NB4 (cell line): ENCODE measurements around the gene HECW1.

Source experiments
- MYC ChIP-seq: IDR thresholded peaks from 2 replicates; pipeline ENCODE4 v1.6.1; 2011; ENCODE audit warnings: low read depth, low read length
- POLR2A ChIP-seq: IDR thresholded peaks from 2 replicates; pipeline ENCODE4 v1.6.1; 2011; ENCODE audit warnings: mild to moderate bottlenecking; ENCODE audit not compliant: insufficient read length; ENCODE audit errors: extremely low read depth
- TF ChIP-seq, protein P1 (sequence below): IDR thresholded peaks from one replicate; pipeline ENCODE4 v1.5.1; 2012; ENCODE audit warnings: low read depth, low read length

DNA sequence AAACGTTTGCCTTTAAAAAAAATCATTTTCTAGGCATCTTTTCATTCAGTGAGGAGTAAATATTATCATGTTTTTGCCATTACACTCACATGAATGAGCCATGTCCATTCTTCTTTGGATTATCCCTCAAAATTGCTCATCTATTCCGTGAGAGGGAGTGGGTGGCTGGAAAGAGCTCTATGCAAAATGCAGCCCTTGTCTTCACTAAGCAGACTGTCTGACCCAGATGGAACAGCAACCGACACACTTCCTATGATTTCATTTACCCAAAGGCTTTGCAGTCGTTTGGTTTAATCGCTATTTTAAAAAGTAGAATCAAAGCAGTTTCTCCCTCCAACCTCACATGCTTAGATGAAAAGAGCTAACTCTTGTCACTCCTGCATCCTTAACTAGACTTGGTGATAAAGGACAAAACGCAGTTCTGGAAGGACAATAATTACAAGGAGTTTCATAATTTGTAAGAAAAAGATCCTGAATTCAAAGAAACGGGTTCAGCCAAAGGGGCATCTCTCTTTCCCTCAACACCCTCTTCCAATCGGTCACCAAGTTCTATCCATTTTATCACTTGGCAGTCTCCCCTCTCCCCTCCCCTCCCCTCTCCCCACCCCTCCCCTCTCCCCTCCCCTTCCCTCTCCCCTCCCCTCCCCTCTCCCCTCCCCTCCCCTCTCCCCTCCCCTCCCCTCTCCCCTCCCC lies 272.3 kb downstream of the HECW1 start:
- TF ChIP-seq, protein P1, sequence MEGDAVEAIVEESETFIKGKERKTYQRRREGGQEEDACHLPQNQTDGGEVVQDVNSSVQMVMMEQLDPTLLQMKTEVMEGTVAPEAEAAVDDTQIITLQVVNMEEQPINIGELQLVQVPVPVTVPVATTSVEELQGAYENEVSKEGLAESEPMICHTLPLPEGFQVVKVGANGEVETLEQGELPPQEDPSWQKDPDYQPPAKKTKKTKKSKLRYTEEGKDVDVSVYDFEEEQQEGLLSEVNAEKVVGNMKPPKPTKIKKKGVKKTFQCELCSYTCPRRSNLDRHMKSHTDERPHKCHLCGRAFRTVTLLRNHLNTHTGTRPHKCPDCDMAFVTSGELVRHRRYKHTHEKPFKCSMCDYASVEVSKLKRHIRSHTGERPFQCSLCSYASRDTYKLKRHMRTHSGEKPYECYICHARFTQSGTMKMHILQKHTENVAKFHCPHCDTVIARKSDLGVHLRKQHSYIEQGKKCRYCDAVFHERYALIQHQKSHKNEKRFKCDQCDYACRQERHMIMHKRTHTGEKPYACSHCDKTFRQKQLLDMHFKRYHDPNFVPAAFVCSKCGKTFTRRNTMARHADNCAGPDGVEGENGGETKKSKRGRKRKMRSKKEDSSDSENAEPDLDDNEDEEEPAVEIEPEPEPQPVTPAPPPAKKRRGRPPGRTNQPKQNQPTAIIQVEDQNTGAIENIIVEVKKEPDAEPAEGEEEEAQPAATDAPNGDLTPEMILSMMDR = no peak
- no peak for TF ChIP-seq POLR2A
- no peak for TF ChIP-seq MYC
